Pulmonary artery endothelial cell (primary cell): ENCODE measurements around the gene HDLBP. TPM values are rescaled to one million over a fixed set of nuclear protein-coding genes. Genes with fewer than 3 reads are reported as not detected.

Source experiments
- total RNA-seq: library from RNA; depleted of rRNA; stranded (reverse); fragments of >200 nt; gene quantifications from 2 replicates; pipeline ENCODE4 v1.2.3, GENCODE V29; 2014

HDLBP gene
- total RNA-seq, 1 donor from 2014 or later, result 980 TPM

Other genes starting within 250 kb of the HDLBP start
- 48.1 TPM in 2 replicates for gene MTERF4, start 213.4 kb downstream of the HDLBP start, total RNA-seq
- 5.5 and 10.5 TPM in 2 replicates for gene PASK, start 166.2 kb downstream of the HDLBP start, total RNA-seq
- gene PPP1R7, start 165.2 kb downstream of the HDLBP start, total RNA-seq, result 45.9 and 59.5 TPM in 2 replicates
- 0.25 and 0.59 TPM in 2 replicates for gene ANO7, start 127.0 kb downstream of the HDLBP start, total RNA-seq
- 499 and 544 TPM in 2 replicates for gene SEPTIN2, start 253 bp upstream of the HDLBP start, total RNA-seq
- gene FARP2, start 40.6 kb upstream of the HDLBP start, total RNA-seq, result 37.2 and 41.6 TPM in 2 replicates
- gene STK25, start 192.9 kb upstream of the HDLBP start, total RNA-seq, result 324 and 396 TPM in 2 replicates
- gene BOK, start 243.1 kb upstream of the HDLBP start, total RNA-seq, result 39.4 and 57.5 TPM in 2 replicates